Astrocyte of the cerebellum (primary cell): Measurements from ENCODE around the gene PIK3CA.

ENCODE experiments used
- DNase-seq: peaks from one replicate; pipeline ENCODE4 v3.0.0-alpha.2; 2011; ENCODE audit warnings: low read depth
- H3K4me3 ChIP-seq: 2 replicates; pipeline ENCODE4 v1.5.1; 2011; ENCODE audit warnings: mild to moderate bottlenecking, low read depth, low read length, moderate library complexity
- CTCF ChIP-seq: IDR thresholded peaks from 2 replicates; pipeline ENCODE4 v1.5.1; 2012; ENCODE audit warnings: low read length, low read depth, moderate library complexity, mild to moderate bottlenecking; ENCODE audit errors: missing control alignments
- in situ Hi-C: cut with HindIII; loops from 2 replicates; pipeline ENCODE4 v1.10.0; 2017; ENCODE audit warnings: low sequenced_read_pairs

PIK3CA gene

GRCh38 chr3:179166561-179167201 lies 18.5 kb downstream of the PIK3CA start:
- no peak for DNase-seq
- TF ChIP-seq CTCF, result no peak
- in situ Hi-C loops, result no loop called here
- H3K4me3 ChIP-seq, result no peak overlapping the region

GRCh38 chr3:179168918-179169317 lies 20.8 kb downstream of the PIK3CA start:
- TF ChIP-seq CTCF, result no peak
- DNase-seq, result no peak
- H3K4me3 ChIP-seq, result no peak overlapping the region
- in situ Hi-C loops, result no loop called here

GRCh38 chr3:179172546-179172945 lies 24.4 kb downstream of the PIK3CA start:
- in situ Hi-C loops, result no loop called here
- H3K4me3 ChIP-seq, result no peak overlapping the region
- no peak for TF ChIP-seq CTCF
- no peak for DNase-seq

GRCh38 chr3:179174316-179174715 lies 26.2 kb downstream of the PIK3CA start:
- no peak for DNase-seq
- H3K4me3 ChIP-seq, result no peak overlapping the region
- no peak for TF ChIP-seq CTCF
- in situ Hi-C loops, result no loop called here

GRCh38 chr3:179174898-179175297 lies 26.7 kb downstream of the PIK3CA start:
- in situ Hi-C loops, result no loop called here

GRCh38 chr3:179175358-179175757 lies 27.2 kb downstream of the PIK3CA start:
- no peak for TF ChIP-seq CTCF
- no peak overlapping the region for H3K4me3 ChIP-seq
- in situ Hi-C loops, result no loop called here
- no peak for DNase-seq

More at GRCh38 chr3:179174898-179175297, 26.7 kb downstream of the PIK3CA start:
- DNase-seq, result no peak
- no peak for TF ChIP-seq CTCF
- no peak overlapping the region for H3K4me3 ChIP-seq
